ES-I3 (cell line): ENCODE results near the gene SLC9A3.
A peak's percentile ranks its signal among the peaks of the same experiment; 100 is the strongest.

ENCODE experiments used
- H3K36me3 ChIP-seq: 2 replicates; pipeline ENCODE4 v1.6.1; 2013; ENCODE audit warnings: mild to moderate bottlenecking, low read length, control low read depth, moderate library complexity; ENCODE audit not compliant: insufficient read depth
- H3K4me1 ChIP-seq: 2 replicates; pipeline ENCODE4 v1.6.1; 2013; ENCODE audit warnings: mild to moderate bottlenecking, control low read depth, low read length; ENCODE audit not compliant: insufficient read depth
- H3K9ac ChIP-seq: 2 replicates; pipeline ENCODE4 v1.6.1; 2013; ENCODE audit warnings: low read depth, mild to moderate bottlenecking, low read length, moderate library complexity
- H3K9me3 ChIP-seq: 2 replicates; pipeline ENCODE4 v1.6.1; 2013; ENCODE audit warnings: mild to moderate bottlenecking, low read length, moderate library complexity; ENCODE audit not compliant: control insufficient read depth, insufficient read depth

SLC9A3 gene

GRCh38 chr5:448061-448765 is 76.0 kb downstream of the SLC9A3 start:
- Histone ChIP-seq H3K9ac (no peak overlapping the region), H3K9me3 (peaks cover 5% of the 10 kb centered on the region; the same call in 1 of the 2 replicates), H3K36me3 (peaks cover 11% of the 10 kb centered on the region), H3K4me1 (no peaks in the 10 kb centered on the region)

- peaks cover 5% of the 10 kb centered on the region; the same call in 1 of the 2 replicates for H3K9me3 ChIP-seq
- peaks cover 11% of the 10 kb centered on the region for H3K36me3 ChIP-seq
- H3K4me1 ChIP-seq: no peaks in the 10 kb centered on the region
- H3K9ac ChIP-seq: no peak overlapping the region
These were observed 76.7 kb downstream of the SLC9A3 start for GRCh38 chr5:447501-447900.

- no peak overlapping the region for H3K9ac ChIP-seq
- peaks cover 5% of the 10 kb centered on the region; the same call in 1 of the 2 replicates for H3K9me3 ChIP-seq
- H3K36me3 ChIP-seq: peaks cover 11% of the 10 kb centered on the region
- no peaks in the 10 kb centered on the region for H3K4me1 ChIP-seq
These were observed 77.4 kb downstream of the SLC9A3 start for GRCh38 chr5:446883-447263.

GRCh38 chr5:446066-446882 is 78.0 kb downstream of the SLC9A3 start:
- no peaks in the 10 kb centered on the region for H3K4me1 ChIP-seq
- peaks cover 1% of the 10 kb centered on the region; the same call in 1 of the 2 replicates for H3K9me3 ChIP-seq
- H3K36me3 ChIP-seq: peaks cover 8% of the 10 kb centered on the region
- H3K9ac ChIP-seq: no peak overlapping the region

- H3K9ac ChIP-seq: no peak overlapping the region
- peaks cover 8% of the 10 kb centered on the region for H3K36me3 ChIP-seq
These were observed 78.7 kb downstream of the SLC9A3 start for GRCh38 chr5:445591-445990.

GRCh38 chr5:444226-444625 is 80.0 kb downstream of the SLC9A3 start:
- Histone ChIP-seq H3K4me1 (no peaks in the 10 kb centered on the region), H3K9ac (peak overlapping the region; percentile 59; the same call in 1 of the 2 replicates), H3K9me3 (no peaks in the 10 kb centered on the region), H3K36me3 (peaks cover 8% of the 10 kb centered on the region)

More at GRCh38 chr5:445591-445990, 78.7 kb downstream of the SLC9A3 start:
- H3K4me1 ChIP-seq: no peaks in the 10 kb centered on the region
- H3K9me3 ChIP-seq: no peaks in the 10 kb centered on the region

GRCh38 chr5:443239-444151 is 80.8 kb downstream of the SLC9A3 start:
- H3K4me1 ChIP-seq: no peaks in the 10 kb centered on the region
- peak overlapping the region; percentile 59 for H3K9ac ChIP-seq
- no peaks in the 10 kb centered on the region for H3K9me3 ChIP-seq
- peaks cover 8% of the 10 kb centered on the region for H3K36me3 ChIP-seq

- peaks cover 2% of the 10 kb centered on the region; the same call in 1 of the 2 replicates for H3K36me3 ChIP-seq
- H3K9ac ChIP-seq: peak within 1 kb of the TSS; percentile 87
- H3K9me3 ChIP-seq: no peaks in the 10 kb centered on the region
- no peaks in the 10 kb centered on the region for H3K4me1 ChIP-seq
These were observed 81.7 kb downstream of the SLC9A3 start, which contains the start of gene EXOC3 for GRCh38 chr5:442335-443238. EXOC3 (plus strand) TSS chr5:443176; CDS start chr5:446206, 3,030 bp downstream.

GRCh38 chr5:441996-442334 is 82.3 kb downstream of the SLC9A3 start:
- H3K4me1 ChIP-seq: no peaks in the 10 kb centered on the region
- no peaks in the 10 kb centered on the region for H3K9me3 ChIP-seq
- H3K9ac ChIP-seq: peak overlapping the region; percentile 87; the same call in 1 of the 2 replicates
- H3K36me3 ChIP-seq: no peaks in the 10 kb centered on the region

GRCh38 chr5:440401-441201 is 83.6 kb downstream of the SLC9A3 start:
- no peaks in the 10 kb centered on the region for H3K36me3 ChIP-seq
- H3K9me3 ChIP-seq: no peaks in the 10 kb centered on the region
- no peak overlapping the region for H3K9ac ChIP-seq
- no peaks in the 10 kb centered on the region for H3K4me1 ChIP-seq

- Histone ChIP-seq H3K4me1 (no peaks in the 10 kb centered on the region), H3K9ac (no peak overlapping the region), H3K36me3 (no peaks in the 10 kb centered on the region), H3K9me3 (no peaks in the 10 kb centered on the region)
These were observed 84.6 kb downstream of the SLC9A3 start for GRCh38 chr5:439636-440035.

- H3K4me1 ChIP-seq: no peaks in the 10 kb centered on the region
- no peak overlapping the region for H3K9ac ChIP-seq
- H3K36me3 ChIP-seq: no peaks in the 10 kb centered on the region
- no peaks in the 10 kb centered on the region for H3K9me3 ChIP-seq
These were observed 85.1 kb downstream of the SLC9A3 start for GRCh38 chr5:439181-439580.
